ENCODE measurements around the gene GART.

- no peak for TF ChIP-seq MAFK (IDR thresholded peaks at IDR 0.05; ENCODE audit: partially characterized antibody)
- TF ChIP-seq CTCF (IDR thresholded peaks at IDR 0.05), result no peak
- no peak for TF ChIP-seq EP300 (IDR thresholded peaks at IDR 0.05)
- no peak for TF ChIP-seq EHMT2 (IDR thresholded peaks at IDR 0.05; ENCODE audit: low read depth)
Measured at GRCh38 chr21:33496345-33496744, 45.6 kb downstream of the GART start.

Data from A549 (cell line).